ENCODE results near the gene TMIE. TPM values are rescaled to one million over a fixed set of nuclear protein-coding genes. Genes with fewer than 3 reads are reported as not detected.

TMIE gene
- total and polyA plus RNA-seq, 2 of the 13 experiments (the other 11 are each of a cell fraction or from before 2014, with no cell fraction given) = not detected

DNA sequence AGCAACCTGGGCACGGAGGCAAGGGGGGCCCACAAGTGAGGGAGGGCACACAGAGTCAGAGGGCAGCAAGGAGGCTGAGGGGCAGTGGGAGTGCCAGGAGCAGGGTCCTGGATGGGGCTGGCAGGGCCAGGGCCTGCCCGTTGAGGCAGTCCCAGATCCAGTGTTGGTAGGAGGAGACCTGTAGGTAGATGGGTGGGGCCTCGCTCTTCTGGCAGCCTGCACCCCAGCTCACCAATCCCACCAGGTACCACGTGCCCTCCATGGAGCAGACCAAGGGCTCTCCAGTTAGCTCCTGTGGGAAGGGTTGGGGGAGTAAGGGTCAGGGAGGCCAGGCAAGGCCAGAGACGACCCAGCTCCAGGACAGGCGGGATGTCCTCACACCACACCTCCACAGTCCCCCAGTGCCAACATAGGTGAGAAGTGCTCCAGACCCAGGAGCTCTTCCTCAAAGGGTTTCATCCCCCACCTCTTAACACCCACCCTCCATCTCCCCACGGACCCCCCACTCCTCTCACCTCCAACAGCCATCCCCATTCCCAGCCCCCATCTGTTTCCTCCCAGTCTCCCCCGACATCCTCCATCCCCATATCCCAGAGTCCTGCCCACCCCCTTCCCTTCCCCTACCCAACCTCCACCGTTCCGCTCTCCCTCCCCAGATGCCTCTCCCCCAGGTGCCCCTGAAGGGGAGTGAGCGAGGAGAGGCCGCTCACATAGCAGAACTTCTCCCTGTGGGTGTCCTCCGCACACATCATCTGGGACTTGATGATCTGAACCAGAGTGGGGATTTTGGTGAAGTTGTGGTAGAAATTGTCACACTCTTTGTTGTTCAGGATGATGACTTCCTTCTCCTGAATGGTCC, 11.2 kb downstream of the TMIE start (continued):
- TF ChIP-seq, protein P1, sequence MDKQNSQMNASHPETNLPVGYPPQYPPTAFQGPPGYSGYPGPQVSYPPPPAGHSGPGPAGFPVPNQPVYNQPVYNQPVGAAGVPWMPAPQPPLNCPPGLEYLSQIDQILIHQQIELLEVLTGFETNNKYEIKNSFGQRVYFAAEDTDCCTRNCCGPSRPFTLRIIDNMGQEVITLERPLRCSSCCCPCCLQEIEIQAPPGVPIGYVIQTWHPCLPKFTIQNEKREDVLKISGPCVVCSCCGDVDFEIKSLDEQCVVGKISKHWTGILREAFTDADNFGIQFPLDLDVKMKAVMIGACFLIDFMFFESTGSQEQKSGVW (CRISPR knock-in tag; IDR thresholded peaks at IDR 0.05; ENCODE audit: borderline replicate concordance) = no peak
- TF ChIP-seq ZNF883 (CRISPR knock-in tag; IDR thresholded peaks at IDR 0.05; ENCODE audit: not compliant biosample characterization) = no peak
- no peak for TF ChIP-seq FOXA3 (CRISPR knock-in tag; IDR thresholded peaks at IDR 0.05)
- TF ChIP-seq ADNP (CRISPR knock-in tag; IDR thresholded peaks at IDR 0.05) = no peak

DNA sequence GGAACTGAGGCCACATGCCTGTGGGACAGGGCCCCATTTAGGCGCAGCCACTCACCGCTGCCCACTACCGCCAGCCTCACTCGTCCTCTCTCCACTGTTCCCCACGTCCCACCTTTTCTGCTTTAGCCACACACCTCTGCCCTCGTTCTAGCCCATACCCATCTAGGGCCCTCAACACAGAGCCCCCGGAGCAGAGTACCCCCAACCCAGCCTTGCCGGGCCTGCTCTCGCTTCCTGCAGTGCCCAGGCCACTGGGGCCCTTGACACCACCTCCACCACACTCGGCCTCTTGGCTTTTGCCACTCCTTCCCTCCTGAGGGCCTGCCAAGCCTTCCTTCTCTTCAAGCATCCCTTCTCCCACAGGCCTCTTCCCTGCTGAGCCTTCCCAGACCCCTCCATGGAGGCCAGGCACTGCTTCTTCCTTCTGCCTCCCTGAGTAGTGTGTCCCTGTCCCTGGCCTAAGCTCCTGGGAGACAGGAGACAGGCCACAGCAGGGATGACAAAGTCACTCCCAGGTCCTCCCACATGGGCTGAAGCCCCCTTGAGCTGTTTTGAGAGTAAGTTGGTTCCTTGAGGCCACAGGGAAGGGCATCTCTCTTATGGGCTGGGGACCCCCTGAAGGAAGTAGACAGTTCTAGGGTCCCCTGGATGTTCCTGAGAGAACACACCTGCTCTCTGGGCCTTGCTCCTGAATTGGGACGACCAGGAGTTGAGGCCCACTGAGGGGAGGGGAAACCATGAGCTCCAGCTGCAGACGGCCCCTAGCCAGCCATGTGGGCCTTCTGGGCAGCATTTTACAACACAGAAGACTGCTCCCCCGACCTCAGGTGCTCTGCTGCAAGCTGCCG, 12.1 kb downstream of the TMIE start:
- Histone ChIP-seq H4K20me1 (ENCODE audit: insufficient read depth, low read length) (no peaks in the 10 kb centered on the region), H3K27ac (ENCODE audit: extremely low read length, insufficient read depth, low read length) (no peak overlapping the region), H3K36me3 (replicated peaks in 1 of 2; ENCODE audit: control insufficient read depth in 1 of 2, insufficient read depth in 2 of 2, low read length in 2 of 2) (no peaks in the 10 kb centered on the region), H2AFZ (ENCODE audit: low read length) (no peak overlapping the region), H3K4me3 (replicated peaks in 1 of 3; ENCODE audit: insufficient read depth in 1 of 3, low read depth in 2 of 3, low read length in 3 of 3) (no peak overlapping the region), H3K27me3 (ENCODE audit: control insufficient read depth in 1 of 2, insufficient read depth in 2 of 2, low read length in 2 of 2) (peaks cover 1 to 12% of the 10 kb centered on the region in 2 experiments; a peak in 3 of 5 replicates), H3K9me3 (ENCODE audit: low read length) (no peaks in the 10 kb centered on the region), H3K4me2 (ENCODE audit: low read depth, low read length) (no peak overlapping the region), H3K9ac (ENCODE audit: insufficient read depth, low read depth, low read length) (no peak overlapping the region), H3K4me1 (ENCODE audit: insufficient read depth, low read length) (peaks cover 11% of the 10 kb centered on the region), H3K79me2 (ENCODE audit: insufficient read depth, low read length) (no peaks in the 10 kb centered on the region)
- DNase-seq (ENCODE audit: low spot score) = no peak
- ChIA-PET POLR2A (no interaction called here), CTCF (ENCODE audit: low intra/inter-chr PET ratio, low total read pairs) (no interaction called here)
- no TSS peak for BruUV-seq (replicated peaks)
- in situ Hi-C loops (cut with HindIII; ENCODE audit: extremely low pct_ligation_motif_present, low pct_unique_long_range_greater_than_20kb) (loop anchor here (5.0 kb wide), 1 partner anchor 194 kb away; no protein-coding TSS in a partner anchor), intact Hi-C loops (cut with micrococcal nuclease; ENCODE audit: unreplicated experiment) (no loop called here)
- no peak for FAIRE-seq
- 41% methylated on average over 10 of the region's 14 CpGs for WGBS (ENCODE audit: low lambda C conversion rate)
- ATAC-seq = no peak
- TF ChIP-seq, protein P2, sequence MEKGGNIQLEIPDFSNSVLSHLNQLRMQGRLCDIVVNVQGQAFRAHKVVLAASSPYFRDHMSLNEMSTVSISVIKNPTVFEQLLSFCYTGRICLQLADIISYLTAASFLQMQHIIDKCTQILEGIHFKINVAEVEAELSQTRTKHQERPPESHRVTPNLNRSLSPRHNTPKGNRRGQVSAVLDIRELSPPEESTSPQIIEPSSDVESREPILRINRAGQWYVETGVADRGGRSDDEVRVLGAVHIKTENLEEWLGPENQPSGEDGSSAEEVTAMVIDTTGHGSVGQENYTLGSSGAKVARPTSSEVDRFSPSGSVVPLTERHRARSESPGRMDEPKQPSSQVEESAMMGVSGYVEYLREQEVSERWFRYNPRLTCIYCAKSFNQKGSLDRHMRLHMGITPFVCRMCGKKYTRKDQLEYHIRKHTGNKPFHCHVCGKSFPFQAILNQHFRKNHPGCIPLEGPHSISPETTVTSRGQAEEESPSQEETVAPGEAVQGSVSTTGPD (CRISPR knock-in tag; IDR thresholded peaks at IDR 0.05) = no peak
- TF ChIP-seq CCDC6 (CRISPR knock-in tag; IDR thresholded peaks at IDR 0.05) (no peak), ZNF224 (CRISPR knock-in tag; IDR thresholded peaks at IDR 0.05) (no peak), ZNF20 (CRISPR knock-in tag; IDR thresholded peaks at IDR 0.05) (no peak), SCMH1 (CRISPR knock-in tag; IDR thresholded peaks at IDR 0.05; ENCODE audit: borderline replicate concordance) (no peak), ZNF501 (CRISPR knock-in tag; IDR thresholded peaks at IDR 0.05) (no peak)
- TF ChIP-seq, protein P3, sequence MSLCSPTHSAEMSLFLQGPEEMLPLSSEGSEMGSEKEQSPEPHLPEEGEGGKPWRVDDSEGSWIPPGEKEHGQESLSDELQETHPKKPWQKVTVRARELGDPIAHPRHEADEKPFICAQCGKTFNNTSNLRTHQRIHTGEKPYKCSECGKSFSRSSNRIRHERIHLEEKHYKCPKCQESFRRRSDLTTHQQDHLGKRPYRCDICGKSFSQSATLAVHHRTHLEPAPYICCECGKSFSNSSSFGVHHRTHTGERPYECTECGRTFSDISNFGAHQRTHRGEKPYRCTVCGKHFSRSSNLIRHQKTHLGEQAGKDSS (CRISPR knock-in tag; IDR thresholded peaks at IDR 0.05; ENCODE audit: borderline replicate concordance, low read depth) = no peak
- TF ChIP-seq, protein P4, sequence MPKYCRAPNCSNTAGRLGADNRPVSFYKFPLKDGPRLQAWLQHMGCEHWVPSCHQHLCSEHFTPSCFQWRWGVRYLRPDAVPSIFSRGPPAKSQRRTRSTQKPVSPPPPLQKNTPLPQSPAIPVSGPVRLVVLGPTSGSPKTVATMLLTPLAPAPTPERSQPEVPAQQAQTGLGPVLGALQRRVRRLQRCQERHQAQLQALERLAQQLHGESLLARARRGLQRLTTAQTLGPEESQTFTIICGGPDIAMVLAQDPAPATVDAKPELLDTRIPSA (CRISPR knock-in tag; IDR thresholded peaks at IDR 0.05; ENCODE audit: borderline replicate concordance) = no peak
- TF ChIP-seq, protein P5, sequence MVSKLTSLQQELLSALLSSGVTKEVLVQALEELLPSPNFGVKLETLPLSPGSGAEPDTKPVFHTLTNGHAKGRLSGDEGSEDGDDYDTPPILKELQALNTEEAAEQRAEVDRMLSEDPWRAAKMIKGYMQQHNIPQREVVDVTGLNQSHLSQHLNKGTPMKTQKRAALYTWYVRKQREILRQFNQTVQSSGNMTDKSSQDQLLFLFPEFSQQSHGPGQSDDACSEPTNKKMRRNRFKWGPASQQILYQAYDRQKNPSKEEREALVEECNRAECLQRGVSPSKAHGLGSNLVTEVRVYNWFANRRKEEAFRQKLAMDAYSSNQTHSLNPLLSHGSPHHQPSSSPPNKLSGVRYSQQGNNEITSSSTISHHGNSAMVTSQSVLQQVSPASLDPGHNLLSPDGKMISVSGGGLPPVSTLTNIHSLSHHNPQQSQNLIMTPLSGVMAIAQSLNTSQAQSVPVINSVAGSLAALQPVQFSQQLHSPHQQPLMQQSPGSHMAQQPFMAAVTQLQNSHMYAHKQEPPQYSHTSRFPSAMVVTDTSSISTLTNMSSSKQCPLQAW (CRISPR knock-in tag; IDR thresholded peaks at IDR 0.05) = no peak
